AG04449 (cell line): ENCODE data around the gene FAM168B.

Experiments
- CTCF ChIA-PET: fragments of 350-600 bp; formaldehyde crosslinking; extraction: SDS; loops from one replicate; lab custom pipeline; 2021; ENCODE audit warnings: antibody characterized with exemption; lab: Yijun Ruan, JAX
- POLR2A ChIA-PET: fragments of 400-600, 350-600 bp; formaldehyde crosslinking; extraction: SDS; loops from one replicate; lab custom pipeline; 2020; ENCODE audit warnings: antibody characterized with exemption, inconsistent platforms; lab: Yijun Ruan, JAX
- DNase-seq: peaks from one replicate; pipeline ENCODE4 v3.0.0-alpha.2; 2010; ENCODE audit warnings: low read depth, low spot score
- H3K4me3 ChIP-seq: 2 replicates; pipeline ENCODE4 v1.5.1; 2011; ENCODE audit warnings: low read depth, mild to moderate bottlenecking, control low read depth, low read length
- CTCF ChIP-seq: IDR thresholded peaks from one replicate; pipeline ENCODE4 v1.5.1; 2011; ENCODE audit warnings: mild to moderate bottlenecking, moderate library complexity, low read length, control low read depth, inconsistent platforms; ENCODE audit not compliant: insufficient read depth; ENCODE audit errors: missing control alignments

The FAM168B gene

GRCh38 chr2:131046918-131047652 lies 46.2 kb downstream of the FAM168B start:
- DNase-seq, result no peak
- ChIA-PET CTCF (no interaction called here), POLR2A (no interaction called here)
- TF ChIP-seq CTCF, result no peak
- no peak overlapping the region for H3K4me3 ChIP-seq

- TF ChIP-seq CTCF, result no peak
- ChIA-PET CTCF (interaction anchor here (1.1 kb wide), 1 partner anchor 12 kb away, joined by 3 read pairs; no protein-coding TSS in a partner anchor), POLR2A (no interaction called here)
- H3K4me3 ChIP-seq, result no peak overlapping the region
- DNase-seq, result no peak
These were observed 47.0 kb downstream of the FAM168B start for GRCh38 chr2:131046028-131046917.

GRCh38 chr2:131045286-131046027 lies 47.8 kb downstream of the FAM168B start:
- DNase-seq, result no peak
- ChIA-PET POLR2A (no interaction called here), CTCF (interaction anchor here (1.1 kb wide), 1 partner anchor 13 kb away, joined by 3 read pairs; no protein-coding TSS in a partner anchor)
- no peak for TF ChIP-seq CTCF
- no peak overlapping the region for H3K4me3 ChIP-seq

- ChIA-PET POLR2A (no interaction called here), CTCF (no interaction called here)
- DNase-seq, result no peak
- H3K4me3 ChIP-seq, result no peak overlapping the region
- TF ChIP-seq CTCF, result no peak
These were observed 48.5 kb downstream of the FAM168B start for GRCh38 chr2:131044757-131045150.

- no peak for DNase-seq
- TF ChIP-seq CTCF, result no peak
- ChIA-PET POLR2A (no interaction called here), CTCF (no interaction called here)
- H3K4me3 ChIP-seq, result no peak overlapping the region
These were observed 49.0 kb downstream of the FAM168B start for GRCh38 chr2:131044075-131044756.
